OCI-LY1 (cell line): ENCODE measurements around the gene YARS1.

ENCODE experiments used
- H2AFZ ChIP-seq: fragments of 200-600 bp; sonication (generic), shearing (Covaris generic); 2 replicates; pipeline ENCODE4 v1.6.0; 2014; ENCODE audit warnings: antibody characterized with exemption, mild to moderate bottlenecking, low read length
- H3F3A ChIP-seq: fragments of 200-600 bp; sonication (generic), shearing (Covaris generic); 2 replicates; pipeline ENCODE4 v1.6.0; 2014; ENCODE audit warnings: mild to moderate bottlenecking, antibody characterized with exemption, low read length, moderate library complexity; ENCODE audit not compliant: insufficient read depth
- H3K27ac ChIP-seq: fragments of 200-600 bp; sonication (generic); 2 replicates; pipeline ENCODE4 v1.5.1; 2014; ENCODE audit warnings: low read length, mixed run types, mild to moderate bottlenecking, low read depth; ENCODE audit not compliant: poor library complexity, severe bottlenecking
- H3K27me3 ChIP-seq: fragments of 200-600 bp; sonication (generic); 2 replicates; pipeline ENCODE4 v1.6.0; 2014; ENCODE audit warnings: antibody characterized with exemption, mild to moderate bottlenecking, low read length, moderate library complexity; ENCODE audit not compliant: insufficient read depth
- H3K36me3 ChIP-seq: fragments of 200-600 bp; sonication (generic); 2 replicates; pipeline ENCODE4 v1.6.1; 2014; ENCODE audit warnings: mild to moderate bottlenecking, antibody characterized with exemption, low read length, moderate library complexity, mixed read lengths; ENCODE audit not compliant: insufficient read depth
- H3K4me1 ChIP-seq: fragments of 200-600 bp; sonication (generic); 2 replicates; pipeline ENCODE4 v1.5.1; 2014; ENCODE audit warnings: mild to moderate bottlenecking, low read length, moderate library complexity; ENCODE audit not compliant: insufficient read depth, severe bottlenecking
- H3K4me2 ChIP-seq: fragments of 200-600 bp; sonication (generic), shearing (Covaris generic); 2 replicates; pipeline ENCODE4 v1.6.1; 2014; ENCODE audit warnings: low read length
- H3K4me3 ChIP-seq: fragments of 200-600 bp; sonication (generic); 2 replicates; pipeline ENCODE4 v1.5.1; 2014; ENCODE audit warnings: low read length, low read depth, mild to moderate bottlenecking, mixed read lengths; ENCODE audit not compliant: poor library complexity, severe bottlenecking
- H3K79me2 ChIP-seq: fragments of 200-600 bp; shearing (Covaris generic); 2 replicates; pipeline ENCODE4 v1.6.1; 2016; ENCODE audit warnings: mixed run types, low read length, mixed read lengths; ENCODE audit not compliant: insufficient read depth
- H3K9ac ChIP-seq: fragments of 200-600 bp; sonication (generic), shearing (Covaris generic); 2 replicates; pipeline ENCODE4 v1.6.1; 2014; ENCODE audit warnings: mild to moderate bottlenecking, low read length, mixed read lengths
- H3K9me2 ChIP-seq: fragments of 200-600 bp; sonication (generic), shearing (Covaris generic); 2 replicates; pipeline ENCODE4 v1.6.1; 2014; ENCODE audit warnings: low read depth, mild to moderate bottlenecking, low read length, mixed read lengths
- H3K9me3 ChIP-seq: fragments of 200-600 bp; shearing (Covaris generic); 2 replicates; pipeline ENCODE4 v1.6.1; 2014; ENCODE audit warnings: low read length, mixed read lengths
- H4K20me1 ChIP-seq: fragments of 200-600 bp; sonication (generic), shearing (Covaris generic); 2 replicates; pipeline ENCODE4 v1.6.0; 2016; ENCODE audit warnings: mild to moderate bottlenecking, low read length; ENCODE audit not compliant: insufficient read depth
- CTCF ChIP-seq: fragments of 200-600 bp; sonication (generic), shearing (Covaris generic); IDR thresholded peaks from 2 replicates; pipeline ENCODE4 v1.5.1; 2017; ENCODE audit warnings: mild to moderate bottlenecking, antibody characterized with exemption, low read length, moderate library complexity, mixed read lengths
- EZH2 ChIP-seq: fragments of 200-600 bp; sonication (generic), shearing (Covaris generic); IDR thresholded peaks from 2 replicates; pipeline ENCODE4 v1.8.0; 2017; ENCODE audit warnings: borderline replicate concordance, mixed run types, mild to moderate bottlenecking, antibody characterized with exemption, low read length, moderate library complexity, mixed read lengths

Gene YARS1

GRCh38 chr1:32816676-32817158 is 441 bp downstream of the YARS1 start:
- no peaks in the 10 kb centered on the region for H3K9me3 ChIP-seq
- H3K4me2 ChIP-seq, result peak overlapping the region; percentile 68
- H3K27me3 ChIP-seq, result no peaks in the 10 kb centered on the region
- H3K27ac ChIP-seq, result peak overlapping the region; percentile 66
- peaks cover 39% of the 10 kb centered on the region for H3K4me1 ChIP-seq
- peaks cover 49% of the 10 kb centered on the region for H3K79me2 ChIP-seq
- H3K36me3 ChIP-seq, result peaks cover 34% of the 10 kb centered on the region
- no peaks in the 10 kb centered on the region for H4K20me1 ChIP-seq
- H3K9ac ChIP-seq, result peak overlapping the region; percentile 93
- H3K9me2 ChIP-seq, result no peaks in the 10 kb centered on the region
- H2AFZ ChIP-seq, result no peak overlapping the region
- H3F3A ChIP-seq, result no peaks in the 10 kb centered on the region
- peak overlapping the region; percentile 99 for H3K4me3 ChIP-seq
- TF ChIP-seq EZH2, result no peak
- TF ChIP-seq CTCF, result no peak

GRCh38 chr1:32813941-32814739 is 3.0 kb downstream of the YARS1 start:
- Histone ChIP-seq H3K9me2 (no peaks in the 10 kb centered on the region), H3K9ac (no peak overlapping the region), H3K4me1 (peaks cover 26% of the 10 kb centered on the region), H3K79me2 (peaks cover 53% of the 10 kb centered on the region), H3K27me3 (no peaks in the 10 kb centered on the region), H3K36me3 (peaks cover 59% of the 10 kb centered on the region), H3K9me3 (no peaks in the 10 kb centered on the region), H2AFZ (no peak overlapping the region), H3F3A (no peaks in the 10 kb centered on the region), H3K4me2 (no peak overlapping the region), H3K27ac (no peak overlapping the region), H3K4me3 (no peak overlapping the region), H4K20me1 (no peaks in the 10 kb centered on the region)
- TF ChIP-seq CTCF, result no peak
- TF ChIP-seq EZH2, result no peak

GRCh38 chr1:32811917-32812316 is 5.2 kb downstream of the YARS1 start:
- no peak overlapping the region for H3K4me2 ChIP-seq
- TF ChIP-seq EZH2, result no peak
- H2AFZ ChIP-seq, result no peak overlapping the region
- no peak overlapping the region for H3K4me3 ChIP-seq
- peaks cover 16% of the 10 kb centered on the region for H3K4me1 ChIP-seq
- H3K27ac ChIP-seq, result no peak overlapping the region
- H3K79me2 ChIP-seq, result peaks cover 53% of the 10 kb centered on the region
- H3K36me3 ChIP-seq, result peaks cover 80% of the 10 kb centered on the region
- no peaks in the 10 kb centered on the region for H4K20me1 ChIP-seq
- no peaks in the 10 kb centered on the region for H3K9me2 ChIP-seq
- no peaks in the 10 kb centered on the region for H3K9me3 ChIP-seq
- no peaks in the 10 kb centered on the region for H3K27me3 ChIP-seq
- no peaks in the 10 kb centered on the region for H3F3A ChIP-seq
- no peak overlapping the region for H3K9ac ChIP-seq

- Histone ChIP-seq H3K36me3 (peaks cover 86% of the 10 kb centered on the region), H4K20me1 (no peaks in the 10 kb centered on the region)
- TF ChIP-seq CTCF (no peak), EZH2 (no peak)
Observed at GRCh38 chr1:32811265-32811664, 5.9 kb downstream of the YARS1 start.

More at GRCh38 chr1:32811265-32811664, 5.9 kb downstream of the YARS1 start:
- Histone ChIP-seq H3K9me2 (no peaks in the 10 kb centered on the region), H3F3A (no peaks in the 10 kb centered on the region), H3K4me2 (no peak overlapping the region), H3K4me1 (peaks cover 16% of the 10 kb centered on the region), H3K9me3 (no peaks in the 10 kb centered on the region), H2AFZ (no peak overlapping the region), H3K79me2 (peaks cover 46% of the 10 kb centered on the region), H3K27ac (no peak overlapping the region), H3K9ac (no peak overlapping the region), H3K4me3 (no peak overlapping the region), H3K27me3 (no peaks in the 10 kb centered on the region)
